Panc1 (cell line): ENCODE data around the gene OR1A1. TPM values are rescaled to one million over a fixed set of nuclear protein-coding genes. Genes with fewer than 3 reads are reported as not detected.

Source experiments
- ATAC-seq: fragments of 200-7000 bp; cut with Tn5 transposase; 2 replicates; pipeline ENCODE4 v1.9.1; 2020; ENCODE audit warnings: mild to moderate bottlenecking, moderate library complexity
- BruUV-seq: library from RNA; stranded (reverse); fragments of 400-500 nt; replicated peaks from 2 replicates; lab custom pipeline; 2021; lab: Mats Ljungman, UMichigan
- CTCF ChIA-PET: fragments of 300-600 bp; sonication (Branson Sonifier 250); formaldehyde crosslinking; loops from one replicate; lab custom pipeline; 2022; ENCODE audit warnings: antibody characterized with exemption; lab: Charles Lee
- POLR2A ChIA-PET: fragments of 300-600 bp; sonication (Branson Sonifier 250); formaldehyde crosslinking; loops from one replicate; lab custom pipeline; 2022; ENCODE audit warnings: antibody characterized with exemption; lab: Charles Lee
- DNase-seq: peaks from one replicate; pipeline ENCODE4 v3.0.0-alpha.2; 2010; ENCODE audit warnings: low read depth, low spot score
- H3K27ac ChIP-seq: 2 replicates; pipeline ENCODE4 v1.5.1; 2011; ENCODE audit warnings: mild to moderate bottlenecking, low read length, inconsistent platforms
- H3K27me3 ChIP-seq: fragments of 200-500 bp; sonication (Bioruptor generic); 2 replicates; pipeline ENCODE4 v1.6.0; 2014; ENCODE audit warnings: low read length, inconsistent platforms; ENCODE audit not compliant: control insufficient read depth, insufficient read depth
- H3K36me3 ChIP-seq: fragments of 200-500 bp; sonication (Bioruptor generic); 2 replicates; pipeline ENCODE4 v1.5.1; 2014; ENCODE audit warnings: inconsistent platforms, mild to moderate bottlenecking, low read length, moderate library complexity; ENCODE audit not compliant: control insufficient read depth, insufficient read depth
- H3K4me1 ChIP-seq: 2 replicates; pipeline ENCODE4 v1.5.1; 2011; ENCODE audit warnings: inconsistent platforms, mild to moderate bottlenecking, low read length, moderate library complexity; ENCODE audit not compliant: control insufficient read depth, insufficient read depth
- H3K4me3 ChIP-seq, 2 experiments: 2 replicates each; pipeline ENCODE4 v1.5.1; 2011 to 2012; ENCODE audit warnings: low read depth in 2 of 2, low read length in 2 of 2, mild to moderate bottlenecking in 2 of 2, inconsistent platforms in 1 of 2, moderate library complexity in 1 of 2
- H3K9me3 ChIP-seq: fragments of 200-500 bp; sonication (Bioruptor generic); 2 replicates; pipeline ENCODE4 v1.5.1; 2014; ENCODE audit warnings: low read depth, mild to moderate bottlenecking, inconsistent platforms, low read length, moderate library complexity; ENCODE audit not compliant: control insufficient read depth, insufficient read depth
- POLR2AphosphoS5 ChIP-seq: IDR thresholded peaks from 2 replicates; pipeline ENCODE4 v1.6.1; 2012; ENCODE audit warnings: mild to moderate bottlenecking, low read depth, low read length, moderate library complexity
- SIN3A ChIP-seq: IDR thresholded peaks from 2 replicates; pipeline ENCODE4 v1.6.1; 2012; ENCODE audit warnings: low read depth, mild to moderate bottlenecking, low read length, moderate library complexity, borderline replicate concordance; ENCODE audit not compliant: insufficient read depth
- TCF7L2 ChIP-seq: IDR thresholded peaks from 2 replicates; pipeline ENCODE4 v1.6.1; 2011; ENCODE audit warnings: mild to moderate bottlenecking, low read depth, low read length, inconsistent platforms
- in situ Hi-C: cut with HindIII; loops from 2 replicates; pipeline ENCODE4 v1.10.0; 2016; ENCODE audit warnings: low sequenced_read_pairs, low pct_unique_long_range_greater_than_20kb
- intact Hi-C: fragments of 100-400 bp; cut with micrococcal nuclease; formaldehyde crosslinking; loops from one replicate; pipeline ENCODE4 v1.10.0; 2022; ENCODE audit not compliant: unreplicated experiment
- total RNA-seq: library from RNA; stranded (reverse); gene quantifications from one replicate; pipeline ENCODE4 v1.2.1, GENCODE V29; 2021; ENCODE audit not compliant: unreplicated experiment
- TF ChIP-seq, protein P1 (sequence below): fragments of 450-650 bp; IDR thresholded peaks from 2 replicates; pipeline ENCODE4 v1.5.1; 2017; ENCODE audit warnings: mild to moderate bottlenecking
- TF ChIP-seq, protein P2 (sequence below), 2 experiments: IDR thresholded peaks; 2 replicates each; pipeline ENCODE4 v1.6.1; 2011 to 2012; ENCODE audit warnings: low read depth in 2 of 2, control low read depth in 1 of 2, low read length in 1 of 2, mild to moderate bottlenecking in 1 of 2, moderate library complexity in 1 of 2; ENCODE audit not compliant: insufficient read depth in 1 of 2

OR1A1 gene
- total RNA-seq, 1 experiment from 2014 or later = not detected

DNA sequence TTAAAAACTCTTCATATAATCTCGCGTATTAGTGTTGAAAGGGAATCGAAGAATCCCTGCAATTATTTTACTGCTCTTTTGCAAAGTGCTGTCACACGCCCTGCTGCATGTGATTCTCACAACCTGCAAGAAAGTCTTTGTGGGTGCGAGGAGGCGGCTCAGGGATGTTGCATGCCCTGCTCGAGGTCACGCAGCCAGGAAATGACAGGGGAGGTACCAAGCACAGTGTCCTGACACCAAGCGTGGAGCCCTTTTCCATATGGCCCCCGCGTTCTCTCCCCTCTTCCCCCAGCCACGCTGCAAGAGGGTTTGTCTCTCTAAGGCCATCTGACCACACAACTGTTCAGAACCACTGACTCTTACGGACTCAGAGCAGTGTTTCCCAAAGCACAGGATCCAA, 53.1 kb downstream of the OR1A1 start:
- H3K4me1 ChIP-seq = no peaks in the 10 kb centered on the region
- POLR2A ChIA-PET = no interaction called here
- no peaks in the 10 kb centered on the region for H3K9me3 ChIP-seq
- peaks cover 2% of the 10 kb centered on the region for H3K27me3 ChIP-seq
- intact Hi-C loops (no loop called here), in situ Hi-C loops (no loop called here)
- TF ChIP-seq, protein P1, sequence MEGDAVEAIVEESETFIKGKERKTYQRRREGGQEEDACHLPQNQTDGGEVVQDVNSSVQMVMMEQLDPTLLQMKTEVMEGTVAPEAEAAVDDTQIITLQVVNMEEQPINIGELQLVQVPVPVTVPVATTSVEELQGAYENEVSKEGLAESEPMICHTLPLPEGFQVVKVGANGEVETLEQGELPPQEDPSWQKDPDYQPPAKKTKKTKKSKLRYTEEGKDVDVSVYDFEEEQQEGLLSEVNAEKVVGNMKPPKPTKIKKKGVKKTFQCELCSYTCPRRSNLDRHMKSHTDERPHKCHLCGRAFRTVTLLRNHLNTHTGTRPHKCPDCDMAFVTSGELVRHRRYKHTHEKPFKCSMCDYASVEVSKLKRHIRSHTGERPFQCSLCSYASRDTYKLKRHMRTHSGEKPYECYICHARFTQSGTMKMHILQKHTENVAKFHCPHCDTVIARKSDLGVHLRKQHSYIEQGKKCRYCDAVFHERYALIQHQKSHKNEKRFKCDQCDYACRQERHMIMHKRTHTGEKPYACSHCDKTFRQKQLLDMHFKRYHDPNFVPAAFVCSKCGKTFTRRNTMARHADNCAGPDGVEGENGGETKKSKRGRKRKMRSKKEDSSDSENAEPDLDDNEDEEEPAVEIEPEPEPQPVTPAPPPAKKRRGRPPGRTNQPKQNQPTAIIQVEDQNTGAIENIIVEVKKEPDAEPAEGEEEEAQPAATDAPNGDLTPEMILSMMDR = no peak
- TF ChIP-seq, protein P2, sequence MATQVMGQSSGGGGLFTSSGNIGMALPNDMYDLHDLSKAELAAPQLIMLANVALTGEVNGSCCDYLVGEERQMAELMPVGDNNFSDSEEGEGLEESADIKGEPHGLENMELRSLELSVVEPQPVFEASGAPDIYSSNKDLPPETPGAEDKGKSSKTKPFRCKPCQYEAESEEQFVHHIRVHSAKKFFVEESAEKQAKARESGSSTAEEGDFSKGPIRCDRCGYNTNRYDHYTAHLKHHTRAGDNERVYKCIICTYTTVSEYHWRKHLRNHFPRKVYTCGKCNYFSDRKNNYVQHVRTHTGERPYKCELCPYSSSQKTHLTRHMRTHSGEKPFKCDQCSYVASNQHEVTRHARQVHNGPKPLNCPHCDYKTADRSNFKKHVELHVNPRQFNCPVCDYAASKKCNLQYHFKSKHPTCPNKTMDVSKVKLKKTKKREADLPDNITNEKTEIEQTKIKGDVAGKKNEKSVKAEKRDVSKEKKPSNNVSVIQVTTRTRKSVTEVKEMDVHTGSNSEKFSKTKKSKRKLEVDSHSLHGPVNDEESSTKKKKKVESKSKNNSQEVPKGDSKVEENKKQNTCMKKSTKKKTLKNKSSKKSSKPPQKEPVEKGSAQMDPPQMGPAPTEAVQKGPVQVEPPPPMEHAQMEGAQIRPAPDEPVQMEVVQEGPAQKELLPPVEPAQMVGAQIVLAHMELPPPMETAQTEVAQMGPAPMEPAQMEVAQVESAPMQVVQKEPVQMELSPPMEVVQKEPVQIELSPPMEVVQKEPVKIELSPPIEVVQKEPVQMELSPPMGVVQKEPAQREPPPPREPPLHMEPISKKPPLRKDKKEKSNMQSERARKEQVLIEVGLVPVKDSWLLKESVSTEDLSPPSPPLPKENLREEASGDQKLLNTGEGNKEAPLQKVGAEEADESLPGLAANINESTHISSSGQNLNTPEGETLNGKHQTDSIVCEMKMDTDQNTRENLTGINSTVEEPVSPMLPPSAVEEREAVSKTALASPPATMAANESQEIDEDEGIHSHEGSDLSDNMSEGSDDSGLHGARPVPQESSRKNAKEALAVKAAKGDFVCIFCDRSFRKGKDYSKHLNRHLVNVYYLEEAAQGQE (IDR thresholded peaks at IDR 0.05; ENCODE audit: insufficient read depth in 1 of 2, low read depth in 2 of 2, low read length in 1 of 2) = no peak
- no peak for TF ChIP-seq POLR2AphosphoS5
- TF ChIP-seq TCF7L2 = no peak
- no peak for TF ChIP-seq SIN3A
- DNase-seq = no peak
- CTCF ChIA-PET = no interaction called here
- no peak overlapping the region for H3K4me3 ChIP-seq
- no peak overlapping the region for H3K27ac ChIP-seq
- ATAC-seq = no peak
- H3K36me3 ChIP-seq = no peaks in the 10 kb centered on the region
- no TSS peak for BruUV-seq

Other genes starting within 250 kb of the OR1A1 start
- gene OR1D5, start 144.1 kb upstream of the OR1A1 start, total RNA-seq = not detected
- not detected for gene OR1D2, start 103.2 kb upstream of the OR1A1 start, total RNA-seq
- not detected for gene OR1G1, start 80.1 kb upstream of the OR1A1 start, total RNA-seq
- not detected for gene OR1A2, start 10.1 kb upstream of the OR1A1 start, total RNA-seq
- not detected for gene OR3A1, start 90.7 kb downstream of the OR1A1 start, total RNA-seq
- gene OR3A2, start 178.6 kb downstream of the OR1A1 start, total RNA-seq = not detected
- not detected for gene OR1E1, start 190.7 kb downstream of the OR1A1 start, total RNA-seq
- gene OR3A3, start 203.7 kb downstream of the OR1A1 start, total RNA-seq = not detected
- not detected for gene OR1E2, start 226.2 kb downstream of the OR1A1 start, total RNA-seq